Measurements from ENCODE around the gene NCOA7. TPM values are rescaled to one million over a fixed set of nuclear protein-coding genes. Genes with fewer than 3 reads are reported as not detected.
"Not testable (repeated sequence)": the region's sequence is repeated elsewhere in the genome, so short reads cannot be mapped to it uniquely, and the experiment has no call there.

The NCOA7 gene
- total RNA-seq, 1 donor from 2014 or later, result 28.8 TPM

- peak; percentile 49 for DNase-seq
These were observed 37.4 kb upstream of the NCOA7 start for GRCh38 chr6:125753218-125753936.

DNA sequence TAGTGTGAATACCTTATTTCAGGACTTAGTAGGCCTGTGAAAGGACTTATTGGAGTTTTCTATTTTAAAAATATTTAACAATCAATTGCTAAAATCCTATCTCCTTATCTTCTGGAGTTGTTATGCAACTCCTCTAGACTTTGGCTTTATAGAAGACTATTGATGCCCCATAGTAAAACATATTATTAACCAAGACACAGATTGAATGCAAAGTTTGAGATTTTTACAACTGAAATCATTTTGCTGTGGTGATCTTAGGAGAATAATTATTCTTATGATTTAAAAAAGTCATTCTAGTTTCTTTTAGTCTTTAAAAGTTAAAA is 36.9 kb upstream of the NCOA7 start:
- DNase-seq, result no peak

DNA sequence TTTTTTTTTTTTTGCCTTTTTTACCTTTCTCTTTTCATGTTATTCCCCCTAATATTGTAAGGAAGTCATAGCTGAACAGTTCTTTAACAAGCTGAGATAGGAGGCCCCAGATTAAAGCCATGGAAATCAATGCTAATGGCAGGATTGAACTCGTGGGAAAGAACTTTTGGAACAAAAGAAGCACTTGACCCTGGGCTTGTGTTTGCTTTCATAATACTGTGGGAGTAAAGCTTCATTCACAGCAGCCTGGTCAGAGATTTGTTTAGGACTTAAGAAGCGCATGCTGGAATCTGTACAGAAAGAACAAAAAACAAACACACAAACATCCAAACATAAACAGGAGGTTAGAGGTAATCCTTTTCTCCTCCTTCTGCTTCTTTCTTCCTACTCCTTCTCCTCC is 36.2 kb upstream of the NCOA7 start:
- no peak for DNase-seq

GRCh38 chr6:125759184-125759902 is 31.4 kb upstream of the NCOA7 start:
- DNase-seq, result no peak

- no peak for DNase-seq
These were observed 30.8 kb upstream of the NCOA7 start for GRCh38 chr6:125759959-125760457.

- DNase-seq, result no peak
These were observed 26.6 kb upstream of the NCOA7 start for GRCh38 chr6:125764121-125764671.

GRCh38 chr6:125765944-125766343 is 24.8 kb upstream of the NCOA7 start:
- no peak for DNase-seq

DNA sequence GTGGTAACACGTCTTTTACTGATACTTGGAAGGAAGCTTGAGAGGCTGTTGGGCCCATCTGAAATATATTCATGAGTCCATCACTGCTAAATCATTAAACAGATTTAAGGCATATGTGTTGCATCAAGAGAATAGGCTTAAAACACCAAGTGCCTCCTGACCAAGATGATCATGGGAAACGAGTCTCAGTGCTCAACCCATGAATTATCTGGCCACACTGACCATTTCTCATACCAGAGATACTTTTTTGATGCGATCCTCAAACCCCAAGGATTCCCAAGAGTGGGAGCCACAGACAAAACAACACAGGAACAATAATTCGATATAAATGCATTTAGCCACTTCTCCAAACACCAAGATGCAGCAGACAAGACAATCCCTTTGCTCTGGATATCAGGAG is 24.1 kb upstream of the NCOA7 start:
- DNase-seq, result no peak

GRCh38 chr6:125769147-125769783 is 21.5 kb upstream of the NCOA7 start:
- DNase-seq, result no peak

- DNase-seq, result no peak
These were observed 17.1 kb upstream of the NCOA7 start for GRCh38 chr6:125773387-125774341.

DNA sequence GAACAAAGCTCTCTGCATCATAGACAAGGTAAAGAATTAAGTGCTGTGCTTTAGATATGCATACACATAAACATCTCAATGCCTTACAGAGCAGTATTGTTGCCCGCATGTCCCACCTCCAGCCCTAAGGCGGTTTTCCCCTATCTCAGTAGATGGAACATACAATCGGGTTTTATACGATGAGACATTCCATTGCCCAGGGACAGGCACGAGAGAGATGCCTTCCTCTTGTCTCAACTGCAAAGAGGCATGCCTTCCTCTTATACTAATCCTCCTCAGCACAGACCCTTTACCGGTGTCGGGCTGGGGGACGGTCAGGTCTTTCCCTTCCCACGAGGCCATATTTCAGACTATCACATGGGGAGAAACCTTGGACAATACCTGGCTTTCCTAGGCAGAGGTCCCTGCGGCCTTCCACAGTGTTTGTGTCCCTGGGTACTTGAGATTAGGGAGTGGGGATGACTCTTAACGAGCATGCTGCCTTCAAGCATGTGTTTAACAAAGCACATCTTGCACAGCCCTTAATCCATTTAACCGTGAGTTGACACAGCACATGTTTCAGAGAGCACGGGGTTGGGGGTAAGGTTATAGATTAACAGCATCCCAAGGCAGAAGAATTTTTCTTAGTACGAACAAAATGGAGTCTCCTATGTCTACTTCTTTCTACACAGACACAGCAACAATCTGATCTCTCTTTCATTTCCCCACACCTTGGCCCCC is 14.5 kb upstream of the NCOA7 start:
- not testable (repeated sequence) for DNase-seq

- DNase-seq, result peak; percentile 98
These were observed 10.7 kb upstream of the NCOA7 start for GRCh38 chr6:125779924-125780539.

GRCh38 chr6:125780540-125781313 is 10.0 kb upstream of the NCOA7 start:
- peak; percentile 84 for DNase-seq

DNA sequence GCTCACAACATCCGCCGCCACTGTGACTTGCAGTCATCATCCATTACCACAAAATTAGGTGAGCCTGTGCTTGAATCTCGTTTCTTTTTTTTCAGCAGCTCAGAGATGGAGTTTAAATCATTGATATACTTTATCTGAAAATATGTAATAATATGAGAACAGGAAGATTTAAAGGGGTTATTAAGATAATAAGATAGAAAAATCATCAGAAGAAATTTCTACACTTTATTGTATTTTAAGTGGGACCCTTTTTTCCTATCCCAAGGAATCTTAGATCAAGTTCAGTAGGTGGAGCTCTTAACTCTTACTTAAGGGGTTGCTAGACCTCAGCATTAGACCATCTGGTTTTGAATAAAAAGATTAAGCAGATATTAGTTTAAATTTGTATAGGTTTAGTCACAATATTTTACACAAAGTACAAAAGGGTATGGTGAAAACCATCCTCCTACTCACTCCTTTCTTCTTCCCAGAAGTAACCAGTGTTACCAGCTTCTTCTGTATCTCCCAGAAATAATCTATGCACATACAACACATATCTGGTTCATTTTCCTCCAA is 9.4 kb upstream of the NCOA7 start:
- DNase-seq, result no peak

GRCh38 chr6:125784365-125784764 is 6.4 kb upstream of the NCOA7 start:
- no peak for DNase-seq

- no peak for DNase-seq
These were observed 3.0 kb upstream of the NCOA7 start for GRCh38 chr6:125787791-125788190.

- DNase-seq, result no peak
These were observed 1.6 kb upstream of the NCOA7 start for GRCh38 chr6:125789167-125789566.

DNA sequence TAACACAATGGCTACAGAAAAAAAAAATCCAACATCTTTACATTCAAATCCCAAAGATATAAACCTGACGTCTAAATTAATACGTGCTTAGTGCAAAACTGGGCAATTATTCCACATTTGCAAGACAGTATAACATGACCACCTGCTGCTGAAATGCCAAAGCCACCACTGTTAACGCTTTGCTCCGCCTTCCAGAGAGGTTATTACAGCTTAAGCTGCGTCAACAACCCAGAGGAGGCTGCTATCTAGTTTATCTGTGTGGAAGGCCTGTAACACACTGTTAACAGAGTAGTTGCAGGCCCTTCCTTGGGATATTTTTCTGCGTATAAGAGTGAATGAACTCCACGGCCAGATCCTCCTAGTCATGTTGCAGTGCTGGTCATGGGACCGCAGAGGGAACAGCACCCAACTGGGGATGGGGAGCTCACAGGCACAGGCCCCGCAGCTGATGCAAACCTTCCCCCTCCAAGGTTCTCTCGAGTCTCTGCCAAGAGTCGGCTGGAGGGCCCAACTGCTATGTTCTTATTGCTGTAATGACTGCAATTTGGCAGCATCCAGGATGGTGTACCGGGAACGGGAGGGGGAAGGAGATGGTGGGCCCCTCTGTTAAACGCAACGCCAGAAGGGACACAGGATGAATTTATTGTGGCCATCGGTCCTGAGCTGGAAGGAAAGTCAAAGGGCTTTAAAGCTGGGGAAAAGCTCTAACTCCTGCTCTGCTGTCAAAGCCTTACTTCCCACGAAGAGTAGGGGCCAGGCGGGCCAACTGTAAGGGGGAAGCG is 993 bp upstream of the NCOA7 start:
- DNase-seq, result peak; percentile 70
